Measurements from ENCODE around the gene UBAP1. TPM values are rescaled to one million over a fixed set of nuclear protein-coding genes. Genes with fewer than 3 reads are reported as not detected.
"Not testable (repeated sequence)": the region's sequence is repeated elsewhere in the genome, so short reads cannot be mapped to it uniquely, and the experiment has no call there.

Gene UBAP1
- total RNA-seq, 1 donor = 57.1 TPM

GRCh38 chr9:34282096-34282495 is 103.3 kb downstream of the UBAP1 start:
- peak; percentile 39 for DNase-seq (ENCODE audit: low read depth)
- TF ChIP-seq CTCF (IDR thresholded peaks at IDR 0.05; ENCODE audit: insufficient read depth, low read length) = no peak
- no peak overlapping the region for H3K4me3 ChIP-seq (ENCODE audit: low read depth, low read length)

DNA sequence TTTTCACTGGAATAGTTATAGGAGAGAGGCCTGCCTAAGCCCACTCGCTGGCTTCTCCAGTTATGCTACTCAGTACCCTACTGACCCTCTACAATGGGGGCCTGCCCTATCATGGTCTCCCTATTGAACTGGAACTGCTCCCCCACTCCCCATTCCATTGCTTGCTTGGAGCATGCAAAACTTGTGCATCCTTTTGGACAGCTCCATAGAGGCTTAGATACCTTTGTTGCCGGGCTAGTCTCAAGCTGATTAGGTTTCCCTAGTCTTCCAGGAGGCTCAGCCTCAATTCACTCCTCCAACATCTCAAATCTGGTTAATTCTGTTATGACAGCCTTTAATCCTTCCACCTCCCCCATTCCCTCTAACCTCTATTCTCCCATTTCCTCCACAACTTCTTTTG is 110.3 kb downstream of the UBAP1 start:
- no peak for TF ChIP-seq CTCF (IDR thresholded peaks at IDR 0.05; ENCODE audit: insufficient read depth, low read length)
- no peak for DNase-seq (ENCODE audit: low read depth)
- H3K4me3 ChIP-seq (ENCODE audit: low read depth, low read length) = no peak overlapping the region

DNA sequence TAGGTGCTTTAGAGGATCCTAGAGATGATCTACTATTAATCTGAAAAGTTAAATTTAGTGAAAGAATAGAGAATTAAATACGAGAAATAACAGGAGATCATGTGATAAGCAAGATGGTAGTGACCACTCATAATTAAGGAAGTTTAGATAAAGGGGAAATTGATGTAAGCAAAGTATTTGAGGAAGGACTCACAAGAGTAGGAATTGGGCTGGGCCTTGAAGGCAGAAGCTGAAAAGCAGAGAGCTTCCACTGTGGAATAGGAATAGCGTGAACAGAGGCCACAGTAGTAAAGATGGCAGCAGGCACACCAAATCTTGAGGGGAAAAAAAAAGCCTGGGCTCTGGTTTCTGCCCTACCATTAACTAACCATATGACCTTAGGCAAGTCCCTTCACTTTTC is 112.2 kb downstream of the UBAP1 start:
- no peak for TF ChIP-seq CTCF (IDR thresholded peaks at IDR 0.05; ENCODE audit: insufficient read depth, low read length)
- no peak overlapping the region for H3K4me3 ChIP-seq (ENCODE audit: low read depth, low read length)
- DNase-seq (ENCODE audit: low read depth) = no peak

- no peak for TF ChIP-seq CTCF (IDR thresholded peaks at IDR 0.05; ENCODE audit: insufficient read depth, low read length)
- no peak for DNase-seq (ENCODE audit: low read depth)
- H3K4me3 ChIP-seq (ENCODE audit: low read depth, low read length) = no peak overlapping the region
These were observed 112.6 kb downstream of the UBAP1 start for GRCh38 chr9:34291423-34291822.

- TF ChIP-seq CTCF (IDR thresholded peaks at IDR 0.05; ENCODE audit: insufficient read depth, low read length) = no peak
- no peak overlapping the region for H3K4me3 ChIP-seq (ENCODE audit: low read depth, low read length)
- no peak for DNase-seq (ENCODE audit: low read depth)
These were observed 113.7 kb downstream of the UBAP1 start for GRCh38 chr9:34292552-34292951.

- not testable (repeated sequence) for H3K4me3 ChIP-seq (ENCODE audit: low read depth, low read length)
These were observed 122.2 kb downstream of the UBAP1 start for GRCh38 chr9:34301064-34301463.

More at GRCh38 chr9:34301064-34301463, 122.2 kb downstream of the UBAP1 start:
- not testable (repeated sequence) for DNase-seq (ENCODE audit: low read depth)

Small RNA genes within 50 kb of the gene (small RNA-seq; reads per million reads assigned to genes)
- not detected for gene AL353662.3
- gene RNA5SP282 = not detected
- gene RNU2-50P = not detected

Other genes starting within 250 kb of the UBAP1 start
- 25.6 and 68.7 TPM in 2 replicates for gene UBAP2, start 130.2 kb upstream of the UBAP1 start, total RNA-seq (ENCODE audit: low replicate concordance)
- 7.6 and 25.9 TPM in 2 replicates for gene DCAF12, start 52.3 kb upstream of the UBAP1 start, total RNA-seq (ENCODE audit: low replicate concordance)
- 0.74 and 8.2 TPM in 2 replicates for gene KIF24, start 150.2 kb downstream of the UBAP1 start, total RNA-seq (ENCODE audit: low replicate concordance)
- 18.4 and 22.0 TPM in 2 replicates for gene NUDT2, start 150.5 kb downstream of the UBAP1 start, total RNA-seq (ENCODE audit: low replicate concordance)
- gene MYORG, start 197.9 kb downstream of the UBAP1 start, total RNA-seq (ENCODE audit: low replicate concordance) = 0.90 and 1.3 TPM in 2 replicates

Data from fibroblast of the aortic adventitia (primary cell).